ENCODE data around the gene C10orf90. TPM values are rescaled to one million over a fixed set of nuclear protein-coding genes. Genes with fewer than 3 reads are reported as not detected.

C10orf90 gene
- total and polyA plus RNA-seq, 2 of the 8 experiments (the other 6 are each of a cell fraction or from before 2014, with no cell fraction given): 0.21 TPM; not detected in 1

GRCh38 chr10:126668505-126668904 is 2.0 kb downstream of the C10orf90 start (continued):
- TF ChIP-seq CHD7 (IDR thresholded peaks at IDR 0.05; ENCODE audit: insufficient replicate concordance, low read length) (no peak), TAF7 (optimal IDR thresholded peaks at IDR 0.05; ENCODE audit: borderline replicate concordance, low read depth, low read length) (no peak), RNF2 (IDR thresholded peaks at IDR 0.05; ENCODE audit: borderline replicate concordance, low read depth, low read length, missing control alignments, poor library complexity, severe bottlenecking) (no peak), CREB1 (IDR thresholded peaks at IDR 0.05) (no peak), NANOG (IDR thresholded peaks at IDR 0.05; ENCODE audit: insufficient read depth, low read depth, low read length, poor library complexity, severe bottlenecking) (no peak)

Data from H1 (cell line).